H1 (cell line): ENCODE measurements around the gene FRMPD1. TPM values are rescaled to one million over a fixed set of nuclear protein-coding genes. Genes with fewer than 3 reads are reported as not detected.

Source experiments
- CTCF ChIA-PET: fragments of 300-600 bp; sonication (Branson Sonifier 250); formaldehyde crosslinking; loops from one replicate; lab custom pipeline; 2021; ENCODE audit not compliant: partially characterized antibody; lab: Charles Lee
- POLR2A ChIA-PET: fragments of 300-600 bp; sonication (Branson Sonifier 250); formaldehyde crosslinking; loops from one replicate; lab custom pipeline; 2021; ENCODE audit warnings: inconsistent platforms; ENCODE audit not compliant: partially characterized antibody; lab: Charles Lee
- DNase-seq, 2 experiments: peaks; one replicate each; pipeline versions ENCODE4 v3.0.0 to v3.0.0-alpha.2; 2010 to 2022; ENCODE audit warnings: low spot score in 2 of 2, low read depth in 1 of 2, mixed read lengths in 1 of 2
- FAIRE-seq: peaks from 2 replicates; lab custom pipeline; 2011; peaks lifted over from hg19 to GRCh38; lab: Jason Lieb, UNC
- H2AFZ ChIP-seq: 2 replicates; pipeline ENCODE4 v1.8.1; 2012; ENCODE audit warnings: low read length, inconsistent platforms
- H2AK5ac ChIP-seq: 2 replicates; pipeline ENCODE4 v1.6.1; 2013; ENCODE audit warnings: low read depth, low read length
- H2BK120ac ChIP-seq: replicated peaks from 2 replicates; pipeline ENCODE3; 2013; ENCODE audit warnings: low read depth, low read length, inconsistent platforms
- H2BK12ac ChIP-seq: 2 replicates; pipeline ENCODE4 v1.6.1; 2013; ENCODE audit warnings: low read depth, low read length
- H2BK15ac ChIP-seq: 2 replicates; pipeline ENCODE4 v1.6.1; 2013; ENCODE audit warnings: low read length
- H2BK20ac ChIP-seq: 2 replicates; pipeline ENCODE4 v1.6.1; 2013; ENCODE audit warnings: low read length
- H2BK5ac ChIP-seq: 2 replicates; pipeline ENCODE4 v1.6.1; 2013; ENCODE audit warnings: low read depth, low read length
- H3K14ac ChIP-seq: 2 replicates; pipeline ENCODE4 v1.6.1; 2013; ENCODE audit warnings: inconsistent platforms; ENCODE audit not compliant: insufficient read length
- H3K18ac ChIP-seq: 2 replicates; pipeline ENCODE4 v1.6.1; 2013; ENCODE audit warnings: low read length; ENCODE audit errors: extremely low read depth
- H3K23ac ChIP-seq: 2 replicates; pipeline ENCODE4 v1.6.1; 2013; ENCODE audit warnings: inconsistent platforms; ENCODE audit not compliant: insufficient read length
- H3K23me2 ChIP-seq: 2 replicates; pipeline ENCODE4 v1.6.1; 2013; ENCODE audit warnings: low read depth, low read length
- H3K27ac ChIP-seq: 2 replicates; pipeline ENCODE4 v1.6.1; 2011; ENCODE audit warnings: low read depth, low read length, inconsistent platforms
- H3K27me3 ChIP-seq, 4 experiments: replicated peaks in 1 of 4; 1 replicate in 1 of 4; 2 replicates in 3 of 4; pipeline versions ENCODE4 v1.6.1 to v1.8.1; 2011 to 2013; ENCODE audit warnings: low read length in 3 of 4, mild to moderate bottlenecking in 3 of 4, inconsistent platforms in 2 of 4, mixed read lengths in 2 of 4, moderate library complexity in 1 of 4; ENCODE audit not compliant: control insufficient read depth in 3 of 4, insufficient read depth in 3 of 4; ENCODE audit errors: extremely low read depth in 1 of 4
- H3K36me3 ChIP-seq, 4 experiments: 2 replicates each; pipeline versions ENCODE4 v1.6.1 to v1.8.1; 2011 to 2013; ENCODE audit warnings: mild to moderate bottlenecking in 4 of 4, low read length in 3 of 4, moderate library complexity in 2 of 4, control low read depth in 1 of 4, inconsistent platforms in 1 of 4; ENCODE audit not compliant: insufficient read depth in 4 of 4, control insufficient read depth in 2 of 4
- H3K4ac ChIP-seq: replicated peaks from 2 replicates; pipeline ENCODE3; 2013; ENCODE audit warnings: low read length, low read depth, mixed read lengths, inconsistent platforms; ENCODE audit not compliant: insufficient read length
- H3K4me1 ChIP-seq, 4 experiments: replicated peaks in 1 of 4; 1 replicate in 1 of 4; 2 replicates in 3 of 4; pipeline versions ENCODE4 v1.6.1 to v1.8.1; 2011 to 2013; ENCODE audit warnings: low read length in 3 of 4, inconsistent platforms in 2 of 4, mixed read lengths in 1 of 4; ENCODE audit not compliant: insufficient read depth in 4 of 4, control insufficient read depth in 3 of 4
- H3K4me2 ChIP-seq, 2 experiments: 2 replicates each; pipeline versions ENCODE4 v1.6.1 to v1.8.1; 2011 to 2013; ENCODE audit warnings: low read depth in 2 of 2, low read length in 2 of 2, control low read depth in 1 of 2, inconsistent platforms in 1 of 2, mild to moderate bottlenecking in 1 of 2; ENCODE audit not compliant: insufficient read depth in 1 of 2
- H3K4me3 ChIP-seq, 4 experiments: fragments of 200-600, 300-600 bp in 1 of 4; sonication (generic), shearing (Covaris generic), sonication (Bioruptor Twin) in 1 of 4; 2 replicates each; pipeline versions ENCODE4 v1.5.1 to v1.8.1; 2011 to 2016; ENCODE audit warnings: low read length in 4 of 4, low read depth in 3 of 4, control low read depth in 2 of 4, inconsistent platforms in 2 of 4, mild to moderate bottlenecking in 2 of 4, mixed read lengths in 1 of 4, moderate library complexity in 1 of 4; ENCODE audit not compliant: insufficient read depth in 2 of 4; ENCODE audit errors: extremely low read depth in 1 of 4
- H3K56ac ChIP-seq: replicated peaks from 2 replicates; pipeline ENCODE3; 2013; ENCODE audit warnings: low read depth, mild to moderate bottlenecking, mixed read lengths, low read length, inconsistent platforms; ENCODE audit not compliant: insufficient read length
- H3K79me1 ChIP-seq: 2 replicates; pipeline ENCODE4 v1.6.1; 2013; ENCODE audit warnings: low read depth, low read length, control low read depth
- H3K79me2 ChIP-seq, 2 experiments: 2 replicates each; pipeline versions ENCODE4 v1.6.1 to v1.8.1; 2012 to 2013; ENCODE audit warnings: low read length in 2 of 2, mild to moderate bottlenecking in 2 of 2, inconsistent platforms in 1 of 2; ENCODE audit not compliant: insufficient read depth in 2 of 2, control insufficient read depth in 1 of 2
- H3K9ac ChIP-seq, 4 experiments: replicated peaks in 1 of 4; 1 replicate in 1 of 4; 2 replicates in 3 of 4; pipeline versions ENCODE4 v1.6.1 to v1.8.1; 2011 to 2013; ENCODE audit warnings: low read depth in 3 of 4, low read length in 3 of 4, control low read depth in 2 of 4, mild to moderate bottlenecking in 2 of 4, moderate library complexity in 2 of 4, inconsistent platforms in 1 of 4; ENCODE audit errors: extremely low read depth in 1 of 4
- H3K9me3 ChIP-seq, 2 experiments: 2 replicates each; pipeline versions ENCODE4 v1.6.1 to v1.8.1; 2012 to 2013; ENCODE audit warnings: mild to moderate bottlenecking in 2 of 2, moderate library complexity in 2 of 2, control low read depth in 1 of 2, inconsistent platforms in 1 of 2, low read depth in 1 of 2, low read length in 1 of 2, mixed read lengths in 1 of 2; ENCODE audit not compliant: insufficient read depth in 2 of 2
- H4K20me1 ChIP-seq, 2 experiments: replicated peaks in 1 of 2; 2 replicates each; pipeline versions ENCODE3 to v1.8.1; 2011 to 2013; ENCODE audit warnings: inconsistent platforms in 2 of 2, low read length in 2 of 2, mild to moderate bottlenecking in 1 of 2; ENCODE audit not compliant: insufficient read depth in 2 of 2, control insufficient read depth in 1 of 2
- H4K5ac ChIP-seq: 2 replicates; pipeline ENCODE4 v1.6.1; 2013; ENCODE audit warnings: low read length, low read depth, mixed read lengths, inconsistent platforms; ENCODE audit not compliant: insufficient read length
- H4K8ac ChIP-seq: 2 replicates; pipeline ENCODE4 v1.8.0; 2013; ENCODE audit warnings: mild to moderate bottlenecking, moderate library complexity, low read length, inconsistent platforms; ENCODE audit not compliant: insufficient read depth; ENCODE audit errors: extremely low read depth
- H4K91ac ChIP-seq: replicated peaks from 2 replicates; pipeline ENCODE3; 2013; ENCODE audit warnings: low read length, mixed read lengths, inconsistent platforms; ENCODE audit not compliant: insufficient read length
- ATF3 ChIP-seq: IDR thresholded peaks from 2 replicates; pipeline ENCODE4 v1.6.1; 2011; ENCODE audit warnings: low read depth, mild to moderate bottlenecking, low read length; ENCODE audit not compliant: insufficient read depth
- CBX5 ChIP-seq: fragments of 300-800, 300-1000 bp; sonication (generic); IDR thresholded peaks from 2 replicates; pipeline ENCODE4 v1.7.1; 2016; ENCODE audit warnings: antibody characterized with exemption, low read length, low read depth
- EGR1 ChIP-seq: IDR thresholded peaks from 2 replicates; pipeline ENCODE4 v1.6.1; 2011; ENCODE audit warnings: low read depth, low read length, borderline replicate concordance
- FOSL1 ChIP-seq: IDR thresholded peaks from 2 replicates; pipeline ENCODE4 v1.6.1; 2011; ENCODE audit warnings: mild to moderate bottlenecking, low read depth, low read length, moderate library complexity; ENCODE audit not compliant: insufficient read depth
- GABPA ChIP-seq: IDR thresholded peaks from 2 replicates; pipeline ENCODE4 v1.6.1; 2011; ENCODE audit warnings: mild to moderate bottlenecking, low read length, moderate library complexity, borderline replicate concordance; ENCODE audit not compliant: insufficient read depth
- HDAC6 ChIP-seq: IDR thresholded peaks from one replicate; pipeline ENCODE4 v1.7.1; 2012; ENCODE audit warnings: low read depth, mild to moderate bottlenecking, inconsistent platforms, low read length, moderate library complexity
- RXRA ChIP-seq: IDR thresholded peaks from 2 replicates; pipeline ENCODE4 v1.6.1; 2011; ENCODE audit warnings: low read depth, mild to moderate bottlenecking, low read length, moderate library complexity; ENCODE audit not compliant: insufficient read depth
- SIN3A ChIP-seq, 2 experiments: IDR thresholded peaks in 1 of 2; conservative IDR thresholded peaks in 1 of 2; 2 replicates each; pipeline ENCODE4 v1.6.1; 2011 to 2012; ENCODE audit warnings: low read length in 2 of 2, improper control_type of control experiment in 1 of 2, low read depth in 1 of 2, mild to moderate bottlenecking in 1 of 2
- WGBS, 2 experiments: shearing (Covaris generic) in 1 of 2; methylation state at CpG; one replicate each; pipeline versions ENCODE4 v1.1.6 to v1.1.7; 2013 to 2015; ENCODE audit warnings: low lambda C conversion rate in 2 of 2, mixed read lengths in 2 of 2, inconsistent platforms in 1 of 2, low coverage in 1 of 2, missing lambda C conversion rate in 1 of 2; ENCODE audit not compliant: insufficient replicate concordance in 2 of 2, insufficient coverage in 1 of 2, insufficient read length in 1 of 2; ENCODE audit errors: extremely low coverage in 1 of 2, missing lambda C conversion rate in 1 of 2; 5-methylcytosine and 5-hydroxymethylcytosine counted together
- polyA plus RNA-seq, 7 experiments: library from polyadenylated mRNA; depleted of rRNA in 3 of 7; stranded (reverse) in 5 of 7; unstranded in 2 of 7; fragments of >200 nt in 5 of 7; fragments of 200-250 nt in 2 of 7; gene quantifications; 1 replicate in 5 of 7; 2 replicates in 1 of 7; 4 replicates in 1 of 7; pipeline versions ENCODE4 v1.2.1 to v1.2.3, GENCODE V29; 2011 to 2013; ENCODE audit warnings: missing spikeins in 2 of 7, mixed read lengths in 2 of 7
- total RNA-seq: library from RNA; stranded (reverse); fragmentation: NEBNext Ultra II Directional; extraction: Animal tissue kit (Norgen Biotek cat#: 25700); gene quantifications from 2 replicates; pipeline ENCODE4 v1.2.1, GENCODE V29; 2021

Gene FRMPD1
- total and polyA plus RNA-seq, 2 of the 8 experiments (the other 6 are each of a cell fraction or from before 2014, with no cell fraction given): 0.27 to 0.32 TPM

- H3K36me3 ChIP-seq: no peaks in the 10 kb centered on the region
- H4K91ac ChIP-seq: no peak overlapping the region
- H3K9ac ChIP-seq: no peak overlapping the region
- WGBS, 2 experiments: 100% methylated on average over 1 of the region's 1 CpG; no CpG with 5 or more reads in 1 of the 2 experiments
- no peak overlapping the region for H2BK20ac ChIP-seq
- H3K4me3 ChIP-seq: no peak overlapping the region
- no peaks in the 10 kb centered on the region for H3K27me3 ChIP-seq
- H2BK12ac ChIP-seq: no peak overlapping the region
- TF ChIP-seq FOSL1: no peak
- no peak for TF ChIP-seq SIN3A (conservative IDR thresholded peaks at IDR 0.05 in 1 of 2, IDR thresholded peaks at IDR 0.05 in 1 of 2; ENCODE audit: low read depth in 1 of 2, low read length in 2 of 2)
- TF ChIP-seq CBX5: no peak
- TF ChIP-seq RXRA: no peak
- TF ChIP-seq ATF3: no peak
- no peak for TF ChIP-seq HDAC6
- TF ChIP-seq EGR1: no peak
- no peak for TF ChIP-seq GABPA
- H2BK15ac ChIP-seq: no peak overlapping the region
- no peak overlapping the region for H2AK5ac ChIP-seq
- H4K8ac ChIP-seq: no peak overlapping the region
- ChIA-PET CTCF (no interaction called here), POLR2A (interaction anchor here (1.2 kb wide), 1 partner anchor 13 kb away, joined by 3 read pairs; no protein-coding TSS in a partner anchor)
- FAIRE-seq: no peak
- H3K79me2 ChIP-seq: no peaks in the 10 kb centered on the region; a peak in 1 of 4 replicates
- no peak overlapping the region for H3K27ac ChIP-seq
- no peaks in the 10 kb centered on the region for H3K4me1 ChIP-seq
- H3K79me1 ChIP-seq: no peaks in the 10 kb centered on the region
- no peak for DNase-seq
- no peaks in the 10 kb centered on the region for H3K23me2 ChIP-seq
- H3K23ac ChIP-seq: no peak overlapping the region
- no peak overlapping the region for H3K56ac ChIP-seq
- no peaks in the 10 kb centered on the region for H3K9me3 ChIP-seq
- no peak overlapping the region for H3K4me2 ChIP-seq
- H2BK5ac ChIP-seq: no peak overlapping the region
- no peaks in the 10 kb centered on the region for H4K20me1 ChIP-seq
- no peak overlapping the region for H3K14ac ChIP-seq
- H3K4ac ChIP-seq: no peak overlapping the region
- no peak overlapping the region for H2BK120ac ChIP-seq
- no peak overlapping the region for H2AFZ ChIP-seq
- no peak overlapping the region for H3K18ac ChIP-seq
- no peak overlapping the region for H4K5ac ChIP-seq
These were observed 38.8 kb upstream of the FRMPD1 start for GRCh38 chr9:37611961-37612360.
